ENCODE measurements around the gene ZNF618. TPM values are rescaled to one million over a fixed set of nuclear protein-coding genes. Genes with fewer than 3 reads are reported as not detected.

Gene ZNF618
- total RNA-seq, 2 donors from 2014 or later: 0.60 to 1.7 TPM

- Mint-ChIP-seq H3K4me1 (peaks cover 3% of the 10 kb centered on the region), H3K4me3 (no peak overlapping the region), H3K36me3 (ENCODE audit: low read depth) (peaks cover 3% of the 10 kb centered on the region), H3K27me3 (peaks cover 16% of the 10 kb centered on the region), H3K27ac (no peak overlapping the region)
- ATAC-seq (no peak), DNase-seq (no peak)
- H3K9me3 ChIP-seq (ENCODE audit: control insufficient read depth, low read length, poor library complexity, severe bottlenecking): peaks cover 2% of the 10 kb centered on the region
These were observed 3.5 kb upstream of the ZNF618 start for GRCh38 chr9:113872485-113873143.

GRCh38 chr9:113873446-113873845 is 2.7 kb upstream of the ZNF618 start:
- ATAC-seq (no peak), DNase-seq (no peak)
- Mint-ChIP-seq H3K27ac (no peak overlapping the region), H3K4me1 (peaks cover 3% of the 10 kb centered on the region), H3K4me3 (no peak overlapping the region), H3K27me3 (peaks cover 16% of the 10 kb centered on the region), H3K36me3 (ENCODE audit: low read depth) (peaks cover 3% of the 10 kb centered on the region)
- H3K9me3 ChIP-seq (ENCODE audit: control insufficient read depth, low read length, poor library complexity, severe bottlenecking): peaks cover 2% of the 10 kb centered on the region

GRCh38 chr9:113873926-113874325 is 2.2 kb upstream of the ZNF618 start:
- Mint-ChIP-seq H3K4me1 (peaks cover 3% of the 10 kb centered on the region), H3K27ac (no peak overlapping the region), H3K27me3 (peaks cover 16% of the 10 kb centered on the region), H3K4me3 (no peak overlapping the region), H3K36me3 (ENCODE audit: low read depth) (peaks cover 3% of the 10 kb centered on the region)
- no peak for ATAC-seq
- no peak for DNase-seq
- H3K9me3 ChIP-seq (ENCODE audit: control insufficient read depth, low read length, poor library complexity, severe bottlenecking): peaks cover 2% of the 10 kb centered on the region

- peak overlapping the region; percentile 71 for H3K4me3 Mint-ChIP-seq
- H3K27me3 Mint-ChIP-seq: peaks cover 23% of the 10 kb centered on the region
These were observed 504 bp upstream of the ZNF618 start for GRCh38 chr9:113875459-113876150.

GRCh38 chr9:113876993-113877368 is 872 bp downstream of the ZNF618 start:
- ATAC-seq (no peak), DNase-seq (no peak)
- Mint-ChIP-seq H3K4me1 (peaks cover 3% of the 10 kb centered on the region), H3K4me3 (peak overlapping the region; percentile 98), H3K27me3 (peaks cover 29% of the 10 kb centered on the region), H3K27ac (no peak overlapping the region), H3K36me3 (ENCODE audit: low read depth) (peaks cover 4% of the 10 kb centered on the region)
- H3K9me3 ChIP-seq (ENCODE audit: control insufficient read depth, low read length, poor library complexity, severe bottlenecking): no peaks in the 10 kb centered on the region

More at GRCh38 chr9:113875459-113876150, 504 bp upstream of the ZNF618 start:
- no peaks in the 10 kb centered on the region for H3K9me3 ChIP-seq (ENCODE audit: control insufficient read depth, low read length, poor library complexity, severe bottlenecking)
- H3K4me1 Mint-ChIP-seq: peaks cover 3% of the 10 kb centered on the region
- H3K36me3 Mint-ChIP-seq (ENCODE audit: low read depth): peaks cover 3% of the 10 kb centered on the region
- no peak overlapping the region for H3K27ac Mint-ChIP-seq
- ATAC-seq (no peak), DNase-seq (no peak)

- H3K4me3 Mint-ChIP-seq: no peak overlapping the region
These were observed 3.2 kb downstream of the ZNF618 start for GRCh38 chr9:113879318-113879717.

GRCh38 chr9:113879911-113880310 is 3.8 kb downstream of the ZNF618 start:
- Mint-ChIP-seq H3K27ac (no peak overlapping the region), H3K4me3 (no peak overlapping the region)
- no peak for ATAC-seq

More at GRCh38 chr9:113879318-113879717, 3.2 kb downstream of the ZNF618 start:
- no peak for ATAC-seq
- no peaks in the 10 kb centered on the region for H3K9me3 ChIP-seq (ENCODE audit: control insufficient read depth, low read length, poor library complexity, severe bottlenecking)
- H3K4me1 Mint-ChIP-seq: peaks cover 3% of the 10 kb centered on the region
- DNase-seq: no peak
- H3K27ac Mint-ChIP-seq: no peak overlapping the region
- peaks cover 29% of the 10 kb centered on the region for H3K27me3 Mint-ChIP-seq
- H3K36me3 Mint-ChIP-seq (ENCODE audit: low read depth): peaks cover 4% of the 10 kb centered on the region

GRCh38 chr9:113882181-113882580 is 6.1 kb downstream of the ZNF618 start:
- H3K9me3 ChIP-seq (ENCODE audit: control insufficient read depth, low read length, poor library complexity, severe bottlenecking): no peaks in the 10 kb centered on the region
- H3K27ac Mint-ChIP-seq: peak overlapping the region; percentile 56
- ATAC-seq (no peak), DNase-seq (no peak)
- no peak overlapping the region for H3K4me3 Mint-ChIP-seq
- H3K36me3 Mint-ChIP-seq (ENCODE audit: low read depth): peaks cover 4% of the 10 kb centered on the region
- peaks cover 26% of the 10 kb centered on the region for H3K27me3 Mint-ChIP-seq
- H3K4me1 Mint-ChIP-seq: peaks cover 7% of the 10 kb centered on the region

More at GRCh38 chr9:113879911-113880310, 3.8 kb downstream of the ZNF618 start:
- peaks cover 3% of the 10 kb centered on the region for H3K4me1 Mint-ChIP-seq
- DNase-seq: no peak
- no peaks in the 10 kb centered on the region for H3K9me3 ChIP-seq (ENCODE audit: control insufficient read depth, low read length, poor library complexity, severe bottlenecking)
- H3K36me3 Mint-ChIP-seq (ENCODE audit: low read depth): peaks cover 7% of the 10 kb centered on the region
- peaks cover 32% of the 10 kb centered on the region for H3K27me3 Mint-ChIP-seq

GRCh38 chr9:113882636-113883164 is 6.6 kb downstream of the ZNF618 start:
- ATAC-seq: no peak
- DNase-seq: no peak
- peaks cover 4% of the 10 kb centered on the region for H3K36me3 Mint-ChIP-seq (ENCODE audit: low read depth)
- H3K4me1 Mint-ChIP-seq: peaks cover 7% of the 10 kb centered on the region
- H3K27me3 Mint-ChIP-seq: peaks cover 25% of the 10 kb centered on the region
- no peak overlapping the region for H3K27ac Mint-ChIP-seq
- H3K4me3 Mint-ChIP-seq: no peak overlapping the region
- no peaks in the 10 kb centered on the region for H3K9me3 ChIP-seq (ENCODE audit: control insufficient read depth, low read length, poor library complexity, severe bottlenecking)

- peaks cover 7% of the 10 kb centered on the region for H3K4me1 Mint-ChIP-seq
- peaks cover 6% of the 10 kb centered on the region for H3K36me3 Mint-ChIP-seq (ENCODE audit: low read depth)
- DNase-seq: no peak
- peaks cover 25% of the 10 kb centered on the region for H3K27me3 Mint-ChIP-seq
- no peak for ATAC-seq
- no peak overlapping the region for H3K27ac Mint-ChIP-seq
- peak overlapping the region; percentile 78 for H3K4me3 Mint-ChIP-seq
- H3K9me3 ChIP-seq (ENCODE audit: control insufficient read depth, low read length, poor library complexity, severe bottlenecking): no peaks in the 10 kb centered on the region
These were observed 9.3 kb downstream of the ZNF618 start for GRCh38 chr9:113885183-113886025.

GRCh38 chr9:113886026-113886369 is 9.9 kb downstream of the ZNF618 start:
- H3K9me3 ChIP-seq (ENCODE audit: control insufficient read depth, low read length, poor library complexity, severe bottlenecking): no peaks in the 10 kb centered on the region
- DNase-seq: no peak
- Mint-ChIP-seq H3K27me3 (peaks cover 24% of the 10 kb centered on the region), H3K27ac (no peak overlapping the region), H3K4me3 (peak overlapping the region; percentile 78), H3K4me1 (peaks cover 7% of the 10 kb centered on the region), H3K36me3 (ENCODE audit: low read depth) (peaks cover 6% of the 10 kb centered on the region)
- ATAC-seq: no peak

- Mint-ChIP-seq H3K27me3 (peaks cover 23% of the 10 kb centered on the region), H3K27ac (no peak overlapping the region), H3K36me3 (ENCODE audit: low read depth) (peaks cover 6% of the 10 kb centered on the region), H3K4me3 (peak overlapping the region; percentile 78), H3K4me1 (peaks cover 7% of the 10 kb centered on the region)
- no peak for DNase-seq
- H3K9me3 ChIP-seq (ENCODE audit: control insufficient read depth, low read length, poor library complexity, severe bottlenecking): no peaks in the 10 kb centered on the region
- ATAC-seq: no peak
These were observed 10.4 kb downstream of the ZNF618 start for GRCh38 chr9:113886466-113886865.

- H3K27me3 Mint-ChIP-seq: peaks cover 19% of the 10 kb centered on the region
- DNase-seq: no peak
- no peaks in the 10 kb centered on the region for H3K9me3 ChIP-seq (ENCODE audit: control insufficient read depth, low read length, poor library complexity, severe bottlenecking)
- ATAC-seq: no peak
- peaks cover 4% of the 10 kb centered on the region for H3K36me3 Mint-ChIP-seq (ENCODE audit: low read depth)
- H3K4me1 Mint-ChIP-seq: peaks cover 7% of the 10 kb centered on the region
- H3K4me3 Mint-ChIP-seq: no peak overlapping the region
- no peak overlapping the region for H3K27ac Mint-ChIP-seq
These were observed 10.8 kb downstream of the ZNF618 start for GRCh38 chr9:113886933-113887332.

Data from T-helper 17 cell (primary cell).